Right hindlimb (tissue), 1 donor: ENCODE measurements around the gene OR5C1.
A peak's percentile ranks its signal among the peaks of the same experiment; 100 is the strongest.
"Not testable (repeated sequence)": the region's sequence is repeated elsewhere in the genome, so short reads cannot be mapped to it uniquely, and the experiment has no call there.

Experiments
- DNase-seq: peaks from one replicate; pipeline ENCODE4 v3.0.0-alpha.2; 2018

OR5C1 gene

GRCh38 chr9:122812736-122813135 is 24.0 kb downstream of the OR5C1 start:
- no peak for DNase-seq

- DNase-seq = no peak
These were observed 25.8 kb downstream of the OR5C1 start for GRCh38 chr9:122814545-122814944.

- DNase-seq = no peak
These were observed 26.8 kb downstream of the OR5C1 start for GRCh38 chr9:122815544-122815943.

GRCh38 chr9:122816163-122816867 is 27.6 kb downstream of the OR5C1 start:
- DNase-seq = peak; percentile 38

GRCh38 chr9:122819326-122819725 is 30.6 kb downstream of the OR5C1 start:
- no peak for DNase-seq

GRCh38 chr9:122819791-122820489 is 31.2 kb downstream of the OR5C1 start:
- DNase-seq = no peak

- DNase-seq = no peak
These were observed 31.7 kb downstream of the OR5C1 start for GRCh38 chr9:122820490-122820845.

GRCh38 chr9:122821278-122821943 is 32.7 kb downstream of the OR5C1 start:
- no peak for DNase-seq

GRCh38 chr9:122822056-122822455 is 33.3 kb downstream of the OR5C1 start:
- DNase-seq = no peak

- DNase-seq = no peak
These were observed 34.2 kb downstream of the OR5C1 start for GRCh38 chr9:122822938-122823337.

- no peak for DNase-seq
These were observed 39.0 kb downstream of the OR5C1 start for GRCh38 chr9:122827761-122828093.

- DNase-seq = not testable (repeated sequence)
These were observed 40.2 kb downstream of the OR5C1 start for GRCh38 chr9:122828965-122829284.

- no peak for DNase-seq
These were observed 43.5 kb downstream of the OR5C1 start for GRCh38 chr9:122832194-122832593.

GRCh38 chr9:122835313-122835731 is 46.6 kb downstream of the OR5C1 start:
- DNase-seq = no peak

- no peak for DNase-seq
These were observed 48.6 kb downstream of the OR5C1 start for GRCh38 chr9:122837266-122837850.

- not testable (repeated sequence) for DNase-seq
These were observed 49.7 kb downstream of the OR5C1 start for GRCh38 chr9:122838441-122838840.
